ENCODE measurements around the gene MAFF. TPM values are rescaled to one million over a fixed set of nuclear protein-coding genes. Genes with fewer than 3 reads are reported as not detected.

The MAFF gene
- total RNA-seq, 1 experiment from 2014 or later, result 6.4 TPM

DNA sequence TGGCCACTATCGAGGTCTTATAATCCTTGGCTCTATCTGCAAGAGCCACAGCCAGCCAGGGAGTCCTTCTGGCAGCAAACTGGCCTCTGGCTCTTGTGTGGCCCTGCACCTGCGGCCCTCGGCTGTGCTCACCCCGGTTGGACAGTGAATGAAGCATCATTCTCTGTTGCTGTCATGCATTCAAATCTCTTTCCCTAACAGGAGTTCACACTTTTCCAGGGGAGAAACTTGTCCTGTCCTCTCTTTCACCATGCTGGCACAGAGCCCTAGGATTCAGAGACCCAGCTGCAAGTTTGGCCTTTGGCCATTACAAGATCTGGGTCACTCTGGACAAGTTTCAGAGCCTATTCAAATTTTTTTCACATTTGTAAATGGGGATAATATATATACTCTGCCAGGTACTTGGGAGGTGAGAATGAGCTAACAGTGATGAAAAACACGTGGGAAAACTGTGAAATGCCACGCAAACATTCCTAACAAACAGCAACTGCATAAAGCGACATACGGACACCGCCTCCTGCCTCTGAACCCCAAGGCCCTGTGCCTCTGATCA is 36.8 kb downstream of the MAFF start:
- in situ Hi-C loops (cut with HindIII; ENCODE audit: low pct_unique_long_range_greater_than_20kb, low sequenced_read_pairs), result no loop called here
- Histone ChIP-seq H3K27ac (ENCODE audit: low read length) (no peak overlapping the region), H3K36me3 (ENCODE audit: control insufficient read depth, insufficient read depth, low read length) (no peaks in the 10 kb centered on the region), H3K27me3 (ENCODE audit: control insufficient read depth, insufficient read depth, low read length) (no peaks in the 10 kb centered on the region), H3K4me3 (ENCODE audit: low read depth in 2 of 2, low read length in 2 of 2) (no peak overlapping the region), H3K9me3 (ENCODE audit: control insufficient read depth, insufficient read depth, low read depth, low read length) (no peaks in the 10 kb centered on the region), H3K4me1 (ENCODE audit: control insufficient read depth, insufficient read depth, low read length) (peaks cover 7% of the 10 kb centered on the region; the same call in 1 of the 2 replicates)
- DNase-seq (ENCODE audit: low read depth, low spot score), result no peak
- TF ChIP-seq, protein P1, sequence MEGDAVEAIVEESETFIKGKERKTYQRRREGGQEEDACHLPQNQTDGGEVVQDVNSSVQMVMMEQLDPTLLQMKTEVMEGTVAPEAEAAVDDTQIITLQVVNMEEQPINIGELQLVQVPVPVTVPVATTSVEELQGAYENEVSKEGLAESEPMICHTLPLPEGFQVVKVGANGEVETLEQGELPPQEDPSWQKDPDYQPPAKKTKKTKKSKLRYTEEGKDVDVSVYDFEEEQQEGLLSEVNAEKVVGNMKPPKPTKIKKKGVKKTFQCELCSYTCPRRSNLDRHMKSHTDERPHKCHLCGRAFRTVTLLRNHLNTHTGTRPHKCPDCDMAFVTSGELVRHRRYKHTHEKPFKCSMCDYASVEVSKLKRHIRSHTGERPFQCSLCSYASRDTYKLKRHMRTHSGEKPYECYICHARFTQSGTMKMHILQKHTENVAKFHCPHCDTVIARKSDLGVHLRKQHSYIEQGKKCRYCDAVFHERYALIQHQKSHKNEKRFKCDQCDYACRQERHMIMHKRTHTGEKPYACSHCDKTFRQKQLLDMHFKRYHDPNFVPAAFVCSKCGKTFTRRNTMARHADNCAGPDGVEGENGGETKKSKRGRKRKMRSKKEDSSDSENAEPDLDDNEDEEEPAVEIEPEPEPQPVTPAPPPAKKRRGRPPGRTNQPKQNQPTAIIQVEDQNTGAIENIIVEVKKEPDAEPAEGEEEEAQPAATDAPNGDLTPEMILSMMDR (IDR thresholded peaks at IDR 0.05), result no peak
- TF ChIP-seq SIN3A (IDR thresholded peaks at IDR 0.05; ENCODE audit: borderline replicate concordance, insufficient read depth, low read depth, low read length), result no peak
- no peak for TF ChIP-seq POLR2AphosphoS5 (IDR thresholded peaks at IDR 0.05; ENCODE audit: low read depth, low read length)
- no peak for TF ChIP-seq TCF7L2 (IDR thresholded peaks at IDR 0.05; ENCODE audit: low read depth, low read length)
- TF ChIP-seq, protein P2, sequence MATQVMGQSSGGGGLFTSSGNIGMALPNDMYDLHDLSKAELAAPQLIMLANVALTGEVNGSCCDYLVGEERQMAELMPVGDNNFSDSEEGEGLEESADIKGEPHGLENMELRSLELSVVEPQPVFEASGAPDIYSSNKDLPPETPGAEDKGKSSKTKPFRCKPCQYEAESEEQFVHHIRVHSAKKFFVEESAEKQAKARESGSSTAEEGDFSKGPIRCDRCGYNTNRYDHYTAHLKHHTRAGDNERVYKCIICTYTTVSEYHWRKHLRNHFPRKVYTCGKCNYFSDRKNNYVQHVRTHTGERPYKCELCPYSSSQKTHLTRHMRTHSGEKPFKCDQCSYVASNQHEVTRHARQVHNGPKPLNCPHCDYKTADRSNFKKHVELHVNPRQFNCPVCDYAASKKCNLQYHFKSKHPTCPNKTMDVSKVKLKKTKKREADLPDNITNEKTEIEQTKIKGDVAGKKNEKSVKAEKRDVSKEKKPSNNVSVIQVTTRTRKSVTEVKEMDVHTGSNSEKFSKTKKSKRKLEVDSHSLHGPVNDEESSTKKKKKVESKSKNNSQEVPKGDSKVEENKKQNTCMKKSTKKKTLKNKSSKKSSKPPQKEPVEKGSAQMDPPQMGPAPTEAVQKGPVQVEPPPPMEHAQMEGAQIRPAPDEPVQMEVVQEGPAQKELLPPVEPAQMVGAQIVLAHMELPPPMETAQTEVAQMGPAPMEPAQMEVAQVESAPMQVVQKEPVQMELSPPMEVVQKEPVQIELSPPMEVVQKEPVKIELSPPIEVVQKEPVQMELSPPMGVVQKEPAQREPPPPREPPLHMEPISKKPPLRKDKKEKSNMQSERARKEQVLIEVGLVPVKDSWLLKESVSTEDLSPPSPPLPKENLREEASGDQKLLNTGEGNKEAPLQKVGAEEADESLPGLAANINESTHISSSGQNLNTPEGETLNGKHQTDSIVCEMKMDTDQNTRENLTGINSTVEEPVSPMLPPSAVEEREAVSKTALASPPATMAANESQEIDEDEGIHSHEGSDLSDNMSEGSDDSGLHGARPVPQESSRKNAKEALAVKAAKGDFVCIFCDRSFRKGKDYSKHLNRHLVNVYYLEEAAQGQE (IDR thresholded peaks at IDR 0.05; ENCODE audit: insufficient read depth in 1 of 2, low read depth in 2 of 2, low read length in 1 of 2), result no peak
- intact Hi-C loops (cut with micrococcal nuclease; ENCODE audit: unreplicated experiment), result no loop called here
- ChIA-PET CTCF (no interaction called here), POLR2A (interaction anchor here (0.5 kb wide), 1 partner anchor 13 kb away, joined by 3 read pairs; no protein-coding TSS in a partner anchor)
- no peak for ATAC-seq
- BruUV-seq (replicated peaks), result no TSS peak

GRCh38 chr22:38239101-38239761 is 37.4 kb downstream of the MAFF start:
- POLR2A ChIA-PET, result interaction anchor here (0.5 kb wide), 1 partner anchor 12 kb away, joined by 3 read pairs; no protein-coding TSS in a partner anchor
- no peak for TF ChIP-seq POLR2AphosphoS5 (IDR thresholded peaks at IDR 0.05; ENCODE audit: low read depth, low read length)
- no peak for TF ChIP-seq SIN3A (IDR thresholded peaks at IDR 0.05; ENCODE audit: borderline replicate concordance, insufficient read depth, low read depth, low read length)
- TF ChIP-seq, protein P2 (IDR thresholded peaks at IDR 0.05; ENCODE audit: insufficient read depth in 1 of 2, low read depth in 2 of 2, low read length in 1 of 2), result no peak
- TF ChIP-seq, protein P1 (IDR thresholded peaks at IDR 0.05), result no peak
- no peak for TF ChIP-seq TCF7L2 (IDR thresholded peaks at IDR 0.05; ENCODE audit: low read depth, low read length)
- peaks cover 7% of the 10 kb centered on the region; the same call in 1 of the 2 replicates for H3K4me1 ChIP-seq (ENCODE audit: control insufficient read depth, insufficient read depth, low read length)
- ATAC-seq, result no peak; the same call in 1 of the 2 replicates
- H3K27ac ChIP-seq (ENCODE audit: low read length), result no peak overlapping the region
- BruUV-seq (replicated peaks), result no TSS peak
- no peak overlapping the region for H3K4me3 ChIP-seq (ENCODE audit: low read depth in 2 of 2, low read length in 2 of 2)
- H3K36me3 ChIP-seq (ENCODE audit: control insufficient read depth, insufficient read depth, low read length), result no peaks in the 10 kb centered on the region
- no peaks in the 10 kb centered on the region for H3K9me3 ChIP-seq (ENCODE audit: control insufficient read depth, insufficient read depth, low read depth, low read length)
- CTCF ChIA-PET, result no interaction called here
- H3K27me3 ChIP-seq (ENCODE audit: control insufficient read depth, insufficient read depth, low read length), result no peaks in the 10 kb centered on the region
- no peak for DNase-seq (ENCODE audit: low read depth, low spot score)
- in situ Hi-C loops (cut with HindIII; ENCODE audit: low pct_unique_long_range_greater_than_20kb, low sequenced_read_pairs), result no loop called here
- intact Hi-C loops (cut with micrococcal nuclease; ENCODE audit: unreplicated experiment), result no loop called here

Measured in Panc1 (cell line).